IPS-18a (cell line): ENCODE measurements around the gene EMCN.

Experiments used
- H3K27ac ChIP-seq: one replicate; pipeline ENCODE4 v1.5.1; 2013; ENCODE audit warnings: low read length
- H3K27me3 ChIP-seq: one replicate; pipeline ENCODE4 v1.6.1; 2013; ENCODE audit warnings: mild to moderate bottlenecking, low read length; ENCODE audit not compliant: control insufficient read depth, insufficient read depth
- H3K36me3 ChIP-seq: one replicate; pipeline ENCODE4 v1.6.1; 2013; ENCODE audit warnings: low read depth, low read length; ENCODE audit not compliant: control insufficient read depth
- H3K4me1 ChIP-seq: one replicate; pipeline ENCODE4 v1.6.1; 2013; ENCODE audit warnings: low read depth, low read length; ENCODE audit not compliant: control insufficient read depth
- H3K4me3 ChIP-seq: one replicate; pipeline ENCODE4 v1.5.1; 2013; ENCODE audit warnings: low read length
- H3K9ac ChIP-seq: one replicate; pipeline ENCODE4 v1.6.1; 2013; ENCODE audit warnings: mild to moderate bottlenecking, low read length, moderate library complexity
- H3K9me3 ChIP-seq: one replicate; pipeline ENCODE4 v1.6.1; 2013; ENCODE audit warnings: low read depth, low read length; ENCODE audit not compliant: control insufficient read depth

The EMCN gene

GRCh38 chr4:100347241-100347640, 170.6 kb downstream of the EMCN start:
- no peak overlapping the region for H3K9ac ChIP-seq
- no peak overlapping the region for H3K27ac ChIP-seq
- no peaks in the 10 kb centered on the region for H3K36me3 ChIP-seq
- H3K4me3 ChIP-seq, result no peak overlapping the region
- H3K27me3 ChIP-seq, result no peaks in the 10 kb centered on the region
- no peaks in the 10 kb centered on the region for H3K9me3 ChIP-seq
- no peaks in the 10 kb centered on the region for H3K4me1 ChIP-seq

GRCh38 chr4:100345585-100345984, 172.2 kb downstream of the EMCN start:
- Histone ChIP-seq H3K27me3 (no peaks in the 10 kb centered on the region), H3K9me3 (no peaks in the 10 kb centered on the region), H3K27ac (no peak overlapping the region), H3K4me1 (no peaks in the 10 kb centered on the region), H3K9ac (no peak overlapping the region), H3K36me3 (no peaks in the 10 kb centered on the region), H3K4me3 (no peak overlapping the region)
